Calu3 (cell line): ENCODE results near the gene ARL4A. TPM values are rescaled to one million over a fixed set of nuclear protein-coding genes. Genes with fewer than 3 reads are reported as not detected.

Experiments used
- BruUV-seq: library from RNA; stranded (reverse); fragments of 400-500 nt; replicated peaks from 2 replicates; lab custom pipeline; 2021; lab: Mats Ljungman, UMichigan
- CTCF ChIA-PET: fragments of 300-600 bp; sonication (Branson Sonifier 250); formaldehyde crosslinking; loops from one replicate; lab custom pipeline; 2022; ENCODE audit warnings: antibody characterized with exemption; lab: Charles Lee
- DNase-seq: peaks from one replicate; pipeline ENCODE4 v3.0.0; 2022
- H3K27ac Mint-ChIP-seq: one replicate; pipeline ENCODE4 v1.8.0; 2022; ENCODE audit warnings: mixed read lengths; ENCODE audit not compliant: unreplicated experiment
- H3K27me3 Mint-ChIP-seq: one replicate; pipeline ENCODE4 v1.8.0; 2022; ENCODE audit warnings: mixed read lengths; ENCODE audit not compliant: unreplicated experiment
- H3K36me3 Mint-ChIP-seq: one replicate; pipeline ENCODE4 v1.8.0; 2022; ENCODE audit warnings: mild to moderate bottlenecking, moderate library complexity, mixed read lengths; ENCODE audit not compliant: insufficient read depth, unreplicated experiment
- H3K4me1 Mint-ChIP-seq: one replicate; pipeline ENCODE4 v1.8.0; 2022; ENCODE audit warnings: mild to moderate bottlenecking, low read depth, mixed read lengths; ENCODE audit not compliant: unreplicated experiment
- H3K4me3 Mint-ChIP-seq: one replicate; pipeline ENCODE4 v1.8.0; 2022; ENCODE audit warnings: mild to moderate bottlenecking, low read depth, moderate library complexity, mixed read lengths; ENCODE audit not compliant: unreplicated experiment
- H3K9me3 Mint-ChIP-seq: one replicate; pipeline ENCODE4 v1.8.0; 2022; ENCODE audit warnings: low read depth, mixed read lengths; ENCODE audit not compliant: unreplicated experiment
- intact Hi-C: fragments of 100-400 bp; cut with micrococcal nuclease; formaldehyde crosslinking; loops from one replicate; pipeline ENCODE4 v1.10.0; 2022; ENCODE audit not compliant: unreplicated experiment
- total RNA-seq: library from RNA; stranded (reverse); gene quantifications from 2 replicates; pipeline ENCODE4 v1.2.3, GENCODE V29; 2022
- TF ChIP-seq, protein P1 (sequence below): fragments of 200-600 bp; IDR thresholded peaks from one replicate; pipeline ENCODE4 v1.8.0; 2022; ENCODE audit warnings: antibody characterized with exemption; ENCODE audit not compliant: unreplicated experiment

Gene ARL4A
- total RNA-seq, 1 experiment from 2014 or later, result 31.9 TPM

DNA sequence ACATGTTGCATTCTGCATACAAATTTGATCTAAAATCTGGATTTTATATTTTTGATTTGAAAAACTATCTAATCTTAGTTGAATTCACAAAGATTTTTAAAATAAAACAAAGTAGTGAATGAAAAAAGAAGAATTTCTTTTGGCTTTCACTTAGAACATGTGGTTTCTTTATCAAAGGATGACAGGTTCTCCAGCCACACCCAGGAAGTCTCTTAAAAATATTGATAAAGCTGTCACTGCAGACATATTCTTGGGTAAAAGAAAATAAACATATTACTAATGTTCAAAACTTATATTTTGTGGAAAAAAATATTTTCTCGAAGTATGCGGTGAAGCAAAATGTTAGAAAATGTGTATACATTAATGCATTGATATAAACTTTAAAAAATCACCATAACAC is 44.3 kb downstream of the ARL4A start:
- no TSS peak for BruUV-seq
- TF ChIP-seq, protein P1, sequence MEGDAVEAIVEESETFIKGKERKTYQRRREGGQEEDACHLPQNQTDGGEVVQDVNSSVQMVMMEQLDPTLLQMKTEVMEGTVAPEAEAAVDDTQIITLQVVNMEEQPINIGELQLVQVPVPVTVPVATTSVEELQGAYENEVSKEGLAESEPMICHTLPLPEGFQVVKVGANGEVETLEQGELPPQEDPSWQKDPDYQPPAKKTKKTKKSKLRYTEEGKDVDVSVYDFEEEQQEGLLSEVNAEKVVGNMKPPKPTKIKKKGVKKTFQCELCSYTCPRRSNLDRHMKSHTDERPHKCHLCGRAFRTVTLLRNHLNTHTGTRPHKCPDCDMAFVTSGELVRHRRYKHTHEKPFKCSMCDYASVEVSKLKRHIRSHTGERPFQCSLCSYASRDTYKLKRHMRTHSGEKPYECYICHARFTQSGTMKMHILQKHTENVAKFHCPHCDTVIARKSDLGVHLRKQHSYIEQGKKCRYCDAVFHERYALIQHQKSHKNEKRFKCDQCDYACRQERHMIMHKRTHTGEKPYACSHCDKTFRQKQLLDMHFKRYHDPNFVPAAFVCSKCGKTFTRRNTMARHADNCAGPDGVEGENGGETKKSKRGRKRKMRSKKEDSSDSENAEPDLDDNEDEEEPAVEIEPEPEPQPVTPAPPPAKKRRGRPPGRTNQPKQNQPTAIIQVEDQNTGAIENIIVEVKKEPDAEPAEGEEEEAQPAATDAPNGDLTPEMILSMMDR, result no peak
- Mint-ChIP-seq H3K4me3 (no peak overlapping the region), H3K36me3 (no peaks in the 10 kb centered on the region), H3K27ac (no peak overlapping the region), H3K27me3 (no peaks in the 10 kb centered on the region), H3K4me1 (peaks cover 20% of the 10 kb centered on the region), H3K9me3 (no peaks in the 10 kb centered on the region)
- DNase-seq, result no peak
- intact Hi-C loops, result no loop called here
- CTCF ChIA-PET, result interaction anchor here (0.6 to 1.2 kb wide), 2 partner anchors 12 to 121 kb away, joined by 3 to 5 read pairs; no protein-coding TSS in a partner anchor

DNA sequence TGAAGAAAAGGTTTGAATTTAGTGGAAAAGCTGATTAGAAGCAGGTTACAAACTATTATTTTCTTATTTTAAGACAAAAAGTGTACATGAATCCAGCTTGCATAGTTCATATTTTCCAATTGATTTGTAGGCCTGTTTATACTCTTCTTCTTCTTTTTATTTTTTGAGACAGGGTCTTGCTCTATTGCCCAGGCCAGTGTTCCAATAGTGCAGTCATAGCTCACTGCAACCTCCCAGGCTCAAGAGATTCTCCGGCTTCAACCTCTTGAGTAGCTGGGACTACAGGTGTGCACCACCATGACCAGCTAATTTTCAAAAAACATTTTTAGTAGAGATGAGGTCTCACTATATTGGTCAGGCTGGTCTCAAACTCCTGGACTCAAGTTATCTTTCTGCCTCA is 45.0 kb downstream of the ARL4A start:
- H3K27me3 Mint-ChIP-seq, result no peaks in the 10 kb centered on the region
- BruUV-seq, result no TSS peak
- intact Hi-C loops, result no loop called here
- CTCF ChIA-PET, result interaction anchor here (1.2 kb wide), 1 partner anchor 12 kb away, joined by 5 read pairs; no protein-coding TSS in a partner anchor
- TF ChIP-seq, protein P1, result no peak
- peaks cover 20% of the 10 kb centered on the region for H3K4me1 Mint-ChIP-seq
- H3K27ac Mint-ChIP-seq, result no peak overlapping the region
- H3K4me3 Mint-ChIP-seq, result no peak overlapping the region
- no peak for DNase-seq
- H3K36me3 Mint-ChIP-seq, result no peaks in the 10 kb centered on the region
- H3K9me3 Mint-ChIP-seq, result no peaks in the 10 kb centered on the region

DNA sequence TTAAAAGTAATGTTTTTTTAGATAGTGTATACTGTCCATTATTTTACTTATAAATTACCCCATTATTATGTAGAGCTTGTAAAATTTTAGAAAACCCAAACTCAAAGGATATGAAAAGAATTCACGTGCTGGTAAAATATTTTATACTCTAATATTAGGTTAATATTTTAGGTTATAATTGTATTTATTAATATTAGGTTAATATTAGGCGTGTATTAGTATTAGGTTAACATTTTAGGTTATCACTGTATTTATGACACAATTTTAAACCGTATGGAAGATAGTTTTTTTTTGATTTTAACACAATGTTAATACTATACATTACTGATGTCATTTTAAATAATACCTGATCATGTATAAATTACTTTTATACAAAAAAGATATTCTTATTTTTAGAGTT is 48.5 kb downstream of the ARL4A start:
- Mint-ChIP-seq H3K9me3 (no peaks in the 10 kb centered on the region), H3K4me1 (peaks cover 30% of the 10 kb centered on the region), H3K27ac (no peak overlapping the region), H3K4me3 (no peak overlapping the region), H3K36me3 (no peaks in the 10 kb centered on the region), H3K27me3 (no peaks in the 10 kb centered on the region)
- intact Hi-C loops, result no loop called here
- BruUV-seq, result no TSS peak
- TF ChIP-seq, protein P1, result no peak
- CTCF ChIA-PET, result no interaction called here
- DNase-seq, result no peak

DNA sequence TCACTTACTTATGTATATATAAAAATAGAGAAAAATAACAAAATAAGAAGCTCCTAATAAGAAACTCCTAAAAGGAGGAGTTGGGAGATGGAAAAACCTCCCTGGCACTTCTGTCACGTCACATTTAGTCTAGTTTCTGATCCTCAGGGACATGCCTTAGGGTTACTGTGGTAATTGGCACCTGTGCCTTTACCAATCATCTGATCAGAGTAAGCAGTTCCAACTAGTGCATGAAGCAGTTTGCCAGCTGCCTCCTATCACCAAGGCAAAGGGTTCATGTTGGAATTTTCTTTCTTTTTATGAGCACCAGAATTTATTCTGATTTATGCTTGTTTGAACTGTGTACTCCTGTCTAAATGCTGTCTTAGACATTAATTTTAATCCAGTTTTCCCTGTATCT is 49.9 kb downstream of the ARL4A start:
- Mint-ChIP-seq H3K36me3 (no peaks in the 10 kb centered on the region), H3K4me3 (no peak overlapping the region), H3K4me1 (peaks cover 34% of the 10 kb centered on the region), H3K27ac (no peak overlapping the region), H3K27me3 (no peaks in the 10 kb centered on the region), H3K9me3 (no peaks in the 10 kb centered on the region)
- CTCF ChIA-PET, result interaction anchor here (0.6 kb wide), 1 partner anchor 12 kb away, joined by 3 read pairs; no protein-coding TSS in a partner anchor
- no TSS peak for BruUV-seq
- TF ChIP-seq, protein P1, result no peak
- intact Hi-C loops, result no loop called here
- DNase-seq, result no peak
